Muscle layer of colon (tissue), 2 donors: Measurements from ENCODE around the gene FAM117B.
"Not testable (repeated sequence)": the region's sequence is repeated elsewhere in the genome, so short reads cannot be mapped to it uniquely, and the experiment has no call there.

Experiments used
- H3K27ac ChIP-seq: one replicate; pipeline ENCODE4 v1.7.0; 2013; ENCODE audit warnings: low read depth, mild to moderate bottlenecking, low read length, moderate library complexity
- H3K27me3 ChIP-seq, 2 donors: one replicate each; pipeline ENCODE4 v1.7.0; 2013; ENCODE audit warnings: low read length in 2 of 2, mild to moderate bottlenecking in 2 of 2; ENCODE audit not compliant: insufficient read depth in 2 of 2, control insufficient read depth in 1 of 2
- H3K36me3 ChIP-seq: one replicate; pipeline ENCODE4 v1.7.0; 2013; ENCODE audit warnings: mild to moderate bottlenecking, low read length; ENCODE audit not compliant: insufficient read depth
- H3K4me1 ChIP-seq: one replicate; pipeline ENCODE4 v1.7.0; 2013; ENCODE audit warnings: mild to moderate bottlenecking, low read length; ENCODE audit not compliant: insufficient read depth
- H3K4me3 ChIP-seq, 2 donors: one replicate each; pipeline ENCODE4 v1.7.0; 2013; ENCODE audit warnings: low read length in 2 of 2, low read depth in 1 of 2, mild to moderate bottlenecking in 1 of 2, moderate library complexity in 1 of 2
- H3K9ac ChIP-seq: one replicate; pipeline ENCODE4 v1.7.0; 2013; ENCODE audit warnings: low read length
- H3K9me3 ChIP-seq: one replicate; pipeline ENCODE4 v1.7.0; 2013; ENCODE audit warnings: mild to moderate bottlenecking, low read length
- donor health status: abdominal sarcoma.
- donor health status: Adenocarcinoma of cecum.

FAM117B gene

GRCh38 chr2:202705446-202706020, 70.8 kb downstream of the FAM117B start:
- Histone ChIP-seq H3K9me3 (no peaks in the 10 kb centered on the region), H3K36me3 (no peaks in the 10 kb centered on the region), H3K4me1 (no peaks in the 10 kb centered on the region), H3K27ac (no peak overlapping the region), H3K27me3 (no peaks in the 10 kb centered on the region), H3K9ac (no peak overlapping the region), H3K4me3 (no peak overlapping the region)

- not testable (repeated sequence) for H3K9ac ChIP-seq, H3K4me1 ChIP-seq, H3K36me3 ChIP-seq, H3K4me3 ChIP-seq, H3K27me3 ChIP-seq, H3K27ac ChIP-seq, H3K9me3 ChIP-seq
Measured at GRCh38 chr2:202714971-202715935, 80.5 kb downstream of the FAM117B start.

- Histone ChIP-seq H3K9me3 (no peaks in the 10 kb centered on the region), H3K36me3 (no peaks in the 10 kb centered on the region), H3K27ac (no peak overlapping the region), H3K4me3 (no peak overlapping the region), H3K9ac (no peak overlapping the region), H3K4me1 (no peaks in the 10 kb centered on the region), H3K27me3 (no peaks in the 10 kb centered on the region)
Measured at GRCh38 chr2:202716114-202716718, 81.4 kb downstream of the FAM117B start.

GRCh38 chr2:202716953-202717597, 82.3 kb downstream of the FAM117B start:
- H3K9ac ChIP-seq: no peak overlapping the region
- no peaks in the 10 kb centered on the region for H3K4me1 ChIP-seq
- H3K4me3 ChIP-seq: no peak overlapping the region
- no peaks in the 10 kb centered on the region for H3K27me3 ChIP-seq
- no peaks in the 10 kb centered on the region for H3K36me3 ChIP-seq
- no peak overlapping the region for H3K27ac ChIP-seq
- no peaks in the 10 kb centered on the region for H3K9me3 ChIP-seq

- Histone ChIP-seq H3K27me3 (no peaks in the 10 kb centered on the region), H3K36me3 (no peaks in the 10 kb centered on the region), H3K27ac (no peak overlapping the region), H3K9me3 (no peaks in the 10 kb centered on the region), H3K9ac (no peak overlapping the region), H3K4me3 (no peak overlapping the region), H3K4me1 (no peaks in the 10 kb centered on the region)
Measured at GRCh38 chr2:202717598-202718310, 83.0 kb downstream of the FAM117B start.

GRCh38 chr2:202718614-202719013, 83.8 kb downstream of the FAM117B start:
- Histone ChIP-seq H3K9me3 (no peaks in the 10 kb centered on the region), H3K4me3 (no peak overlapping the region), H3K27ac (no peak overlapping the region), H3K9ac (no peak overlapping the region), H3K36me3 (no peaks in the 10 kb centered on the region), H3K27me3 (no peaks in the 10 kb centered on the region), H3K4me1 (no peaks in the 10 kb centered on the region)

- Histone ChIP-seq H3K9ac (no peak overlapping the region), H3K4me3 (no peak overlapping the region), H3K27me3 (no peaks in the 10 kb centered on the region), H3K27ac (no peak overlapping the region), H3K9me3 (no peaks in the 10 kb centered on the region), H3K4me1 (no peaks in the 10 kb centered on the region), H3K36me3 (no peaks in the 10 kb centered on the region)
Measured at GRCh38 chr2:202720226-202720625, 85.5 kb downstream of the FAM117B start.

- Histone ChIP-seq H3K9me3 (no peaks in the 10 kb centered on the region), H3K36me3 (no peaks in the 10 kb centered on the region), H3K4me1 (no peaks in the 10 kb centered on the region), H3K9ac (no peak overlapping the region), H3K27ac (no peak overlapping the region), H3K27me3 (no peaks in the 10 kb centered on the region), H3K4me3 (no peak overlapping the region)
Measured at GRCh38 chr2:202721621-202722020, 86.9 kb downstream of the FAM117B start.

GRCh38 chr2:202723746-202724145, 89.0 kb downstream of the FAM117B start:
- no peak overlapping the region for H3K27ac ChIP-seq
- no peaks in the 10 kb centered on the region for H3K9me3 ChIP-seq
- H3K4me3 ChIP-seq: no peak overlapping the region
- H3K27me3 ChIP-seq: no peaks in the 10 kb centered on the region
- H3K4me1 ChIP-seq: no peaks in the 10 kb centered on the region
- H3K9ac ChIP-seq: no peak overlapping the region
- no peaks in the 10 kb centered on the region for H3K36me3 ChIP-seq

GRCh38 chr2:202726070-202726469, 91.3 kb downstream of the FAM117B start:
- Histone ChIP-seq H3K9ac (no peak overlapping the region), H3K4me1 (no peaks in the 10 kb centered on the region), H3K27ac (no peak overlapping the region), H3K36me3 (no peaks in the 10 kb centered on the region), H3K4me3 (no peak overlapping the region), H3K27me3 (no peaks in the 10 kb centered on the region), H3K9me3 (no peaks in the 10 kb centered on the region)

GRCh38 chr2:202736826-202737225, 102.1 kb downstream of the FAM117B start:
- Histone ChIP-seq H3K4me1 (no peaks in the 10 kb centered on the region), H3K27ac (no peak overlapping the region), H3K9me3 (no peaks in the 10 kb centered on the region), H3K27me3 (no peaks in the 10 kb centered on the region), H3K4me3 (no peak overlapping the region), H3K9ac (no peak overlapping the region), H3K36me3 (no peaks in the 10 kb centered on the region)
